GM18499 (cell line): ENCODE measurements around the gene DSCAML1.

Experiments used
- ATAC-seq: cut with Tn5 transposase; IDR thresholded peaks from one replicate; pipeline ENCODE4 v1.9.1; 2021; ENCODE audit warnings: moderate number of reproducible peaks; ENCODE audit not compliant: insufficient read depth, unreplicated experiment

The DSCAML1 gene

DNA sequence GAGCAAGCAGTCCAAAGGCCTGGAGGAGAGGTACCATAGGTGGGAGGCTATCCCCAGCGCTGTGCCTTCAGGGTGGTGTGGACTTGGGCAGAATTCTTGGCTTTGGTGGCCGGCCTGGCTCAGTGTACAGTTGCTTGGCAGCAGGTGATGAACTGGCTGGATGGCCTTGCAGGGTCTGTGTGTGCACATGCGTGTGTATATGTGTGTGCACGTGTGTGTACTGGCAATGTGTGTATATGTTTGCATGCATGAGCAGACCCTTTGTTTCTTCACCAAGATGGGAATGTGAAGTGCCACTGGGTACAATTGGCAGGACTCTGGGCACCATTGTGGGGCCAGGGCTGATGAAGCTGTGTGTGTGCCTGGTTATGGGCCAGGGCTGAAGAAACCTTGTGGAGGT, 416.3 kb downstream of the DSCAML1 start:
- no peak for ATAC-seq

DNA sequence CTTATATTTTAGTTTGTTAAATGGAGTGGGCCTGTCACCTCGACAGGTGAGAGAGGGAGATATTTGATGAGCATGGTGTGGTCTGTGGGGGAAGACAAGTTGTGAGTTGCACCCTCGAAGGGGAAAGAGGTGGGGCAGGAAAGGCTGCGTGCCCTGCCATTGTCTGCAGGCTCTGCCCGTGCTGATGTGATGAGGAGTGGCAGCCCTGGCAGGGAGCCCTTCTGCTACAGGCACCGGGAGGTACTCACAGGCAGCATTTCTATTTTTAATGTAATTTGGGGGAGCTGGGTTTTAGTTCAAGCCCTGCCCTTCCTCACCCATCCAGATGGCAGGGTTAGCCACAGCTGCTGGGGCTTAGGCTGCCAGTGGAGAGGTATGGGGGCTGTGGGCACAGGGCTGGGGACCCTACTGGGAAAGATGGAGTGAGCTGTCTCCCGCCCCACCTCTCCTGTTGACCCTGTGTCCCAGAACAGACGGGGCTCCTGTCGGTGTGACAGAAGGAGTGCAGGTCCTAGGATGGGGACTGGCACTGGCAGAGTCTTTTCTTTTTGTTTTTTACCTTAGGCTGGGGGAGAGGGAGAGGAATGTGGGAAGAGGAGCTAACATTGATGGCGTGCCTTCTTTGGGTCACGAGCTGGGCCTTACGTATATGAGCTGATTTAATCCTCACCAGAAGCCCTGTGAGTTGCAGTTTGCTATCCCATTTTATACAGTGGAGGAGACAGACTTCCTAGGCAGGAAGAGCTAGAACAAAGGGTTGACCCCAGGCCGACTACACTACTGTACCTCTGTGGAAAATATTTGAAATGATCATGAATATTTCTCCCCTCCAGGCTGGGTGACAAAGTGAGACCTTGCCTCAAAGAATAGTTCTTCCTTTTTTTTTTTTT, 417.8 kb downstream of the DSCAML1 start:
- no peak for ATAC-seq
